Right lobe of liver (tissue), 4 donors: ENCODE data around the gene CMPK1.

ENCODE experiments used
- POLR2A ChIP-seq: fragments of 450-650 bp; IDR thresholded peaks from one replicate; pipeline ENCODE4 v1.6.1; 2017; ENCODE audit warnings: antibody characterized with exemption, mild to moderate bottlenecking
- TF ChIP-seq, protein P1 (sequence below), 4 donors: fragments of 200-600 bp in 3 of 4; fragments of 450-650 bp in 1 of 4; IDR thresholded peaks; one replicate each; pipeline versions ENCODE4 v1.5.1 to v1.8.0; 2016 to 2022; ENCODE audit warnings: antibody characterized with exemption in 4 of 4, mild to moderate bottlenecking in 2 of 4
- donor health status: DM: no; HTN: no; CAD: no.
- donor health status: DM: no; HTN: no; CAD: no.
- donor health status: DM: no; HTN: yes; CAD: no.

- TF ChIP-seq, protein P1, sequence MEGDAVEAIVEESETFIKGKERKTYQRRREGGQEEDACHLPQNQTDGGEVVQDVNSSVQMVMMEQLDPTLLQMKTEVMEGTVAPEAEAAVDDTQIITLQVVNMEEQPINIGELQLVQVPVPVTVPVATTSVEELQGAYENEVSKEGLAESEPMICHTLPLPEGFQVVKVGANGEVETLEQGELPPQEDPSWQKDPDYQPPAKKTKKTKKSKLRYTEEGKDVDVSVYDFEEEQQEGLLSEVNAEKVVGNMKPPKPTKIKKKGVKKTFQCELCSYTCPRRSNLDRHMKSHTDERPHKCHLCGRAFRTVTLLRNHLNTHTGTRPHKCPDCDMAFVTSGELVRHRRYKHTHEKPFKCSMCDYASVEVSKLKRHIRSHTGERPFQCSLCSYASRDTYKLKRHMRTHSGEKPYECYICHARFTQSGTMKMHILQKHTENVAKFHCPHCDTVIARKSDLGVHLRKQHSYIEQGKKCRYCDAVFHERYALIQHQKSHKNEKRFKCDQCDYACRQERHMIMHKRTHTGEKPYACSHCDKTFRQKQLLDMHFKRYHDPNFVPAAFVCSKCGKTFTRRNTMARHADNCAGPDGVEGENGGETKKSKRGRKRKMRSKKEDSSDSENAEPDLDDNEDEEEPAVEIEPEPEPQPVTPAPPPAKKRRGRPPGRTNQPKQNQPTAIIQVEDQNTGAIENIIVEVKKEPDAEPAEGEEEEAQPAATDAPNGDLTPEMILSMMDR (IDR thresholded peaks at IDR 0.05), result no peak
- no peak for TF ChIP-seq POLR2A
Measured at GRCh38 chr1:47417170-47418044, 83.8 kb downstream of the CMPK1 start.
